Transverse colon (tissue), 4 donors: ENCODE measurements around the gene SLF2. TPM values are rescaled to one million over a fixed set of nuclear protein-coding genes. Genes with fewer than 3 reads are reported as not detected.

Experiments
- DNase-seq: peaks from one replicate; pipeline ENCODE4 v3.0.0-alpha.2; 2019
- H3K27ac ChIP-seq, 4 donors: fragments of 200-600 bp; sonication (generic); 2 replicates each; pipeline ENCODE4 v1.5.1; 2016 to 2018; ENCODE audit warnings: inconsistent platforms in 4 of 4
- H3K27me3 ChIP-seq: fragments of 200-600 bp; sonication (generic); 2 replicates; pipeline ENCODE4 v1.5.1; 2017; ENCODE audit warnings: inconsistent platforms
- H3K36me3 ChIP-seq, 4 donors: fragments of 200-600 bp; sonication (generic); 2 replicates each; pipeline ENCODE4 v1.5.1; 2017 to 2019; ENCODE audit warnings: inconsistent platforms in 4 of 4
- H3K4me1 ChIP-seq, 4 donors: fragments of 200-600 bp; sonication (generic); 2 replicates each; pipeline ENCODE4 v1.5.1; 2017 to 2020; ENCODE audit warnings: inconsistent platforms in 4 of 4
- H3K4me3 ChIP-seq, 4 donors: fragments of 200-600 bp; sonication (generic); 1 replicate in 1 of 4; 2 replicates in 3 of 4; pipeline versions ENCODE4 v1.5.1 to v1.6.1; 2017 to 2019; ENCODE audit warnings: inconsistent platforms in 4 of 4
- H3K9me3 ChIP-seq, 2 donors: fragments of 200-600 bp; sonication (generic); 2 replicates each; pipeline ENCODE4 v1.5.1; 2017 to 2019; ENCODE audit warnings: inconsistent platforms in 2 of 2
- EP300 ChIP-seq: sonication (generic); formaldehyde crosslinking; IDR thresholded peaks from one replicate; pipeline ENCODE4 v1.6.1; 2017; ENCODE audit warnings: antibody characterized with exemption, low read depth
- POLR2A ChIP-seq: fragments of 450-650 bp; IDR thresholded peaks from one replicate; pipeline ENCODE4 v1.6.1; 2016; ENCODE audit warnings: antibody characterized with exemption, mild to moderate bottlenecking, moderate library complexity
- POLR2AphosphoS5 ChIP-seq, 3 donors: sonication (generic); formaldehyde crosslinking; IDR thresholded peaks; one replicate each; pipeline ENCODE4 v1.6.1; 2016; ENCODE audit warnings: antibody characterized with exemption in 3 of 3
- whole genome bisulfite sequencing, 2 donors: methylation state at CpG; one replicate each; pipeline ENCODE4 v1.1.5; 2018; ENCODE audit warnings: low coverage in 1 of 2; 5-methylcytosine and 5-hydroxymethylcytosine counted together
- in situ Hi-C, 4 donors: fragments of 200-750 bp; cut with MboI; loops; one replicate each; pipeline versions ENCODE4 v1.15.0 to v1.15.1; 2017; ENCODE audit warnings: low sequenced_read_pairs in 3 of 4, low pct_ligation_motif_present in 1 of 4, low pct_unique_long_range_greater_than_20kb in 1 of 4
- intact Hi-C: fragments of 100-400 bp; cut with DNase I; formaldehyde crosslinking; loops from one replicate; pipeline ENCODE4 v1.15.1; 2023; ENCODE audit warnings: low total_unique reads
- total RNA-seq, 4 donors: library from RNA; depleted of rRNA; stranded (reverse); fragments of >200 nt; gene quantifications; one replicate each; pipeline ENCODE4 v1.1.0, GENCODE V29; 2016
- TF ChIP-seq, protein P1 (sequence below), 5 experiments: fragments of 200-600 bp in 3 of 5; fragments of 450-650 bp in 2 of 5; sonication (generic) in 3 of 5; IDR thresholded peaks; 1 replicate in 2 of 5; 2 replicates in 3 of 5; pipeline ENCODE4 v1.5.1; 2016 to 2017; ENCODE audit warnings: antibody characterized with exemption in 5 of 5, inconsistent platforms in 3 of 5, mild to moderate bottlenecking in 2 of 5, moderate library complexity in 1 of 5

SLF2 gene
- total RNA-seq, 4 donors from 2014 or later, result 25.4 to 55.1 (median 33.1) TPM

DNA sequence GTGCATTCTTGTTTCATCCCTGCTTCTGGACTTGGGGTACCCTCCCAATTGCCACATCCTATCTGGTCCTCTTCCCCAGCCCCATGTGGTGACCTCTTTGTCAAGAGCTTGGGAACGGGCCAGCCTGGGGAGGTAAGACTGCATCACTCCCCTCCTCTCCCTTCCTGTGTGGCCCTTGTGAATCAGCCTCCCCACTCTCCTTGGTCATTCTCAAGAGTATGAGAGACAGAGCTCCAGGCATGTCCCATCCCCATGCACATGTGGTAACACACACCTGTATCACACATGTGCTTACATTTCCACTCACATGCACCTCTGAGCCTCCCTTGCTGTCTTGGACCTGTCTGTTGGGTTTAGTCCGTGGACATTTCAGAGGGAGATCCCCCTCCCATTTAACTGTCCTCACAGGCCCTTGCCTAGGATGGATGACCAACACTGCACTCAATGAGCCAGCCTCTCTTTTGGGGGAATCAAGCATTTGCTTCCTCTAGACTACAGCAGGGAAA, 72.0 kb downstream of the SLF2 start:
- no peak for DNase-seq

DNA sequence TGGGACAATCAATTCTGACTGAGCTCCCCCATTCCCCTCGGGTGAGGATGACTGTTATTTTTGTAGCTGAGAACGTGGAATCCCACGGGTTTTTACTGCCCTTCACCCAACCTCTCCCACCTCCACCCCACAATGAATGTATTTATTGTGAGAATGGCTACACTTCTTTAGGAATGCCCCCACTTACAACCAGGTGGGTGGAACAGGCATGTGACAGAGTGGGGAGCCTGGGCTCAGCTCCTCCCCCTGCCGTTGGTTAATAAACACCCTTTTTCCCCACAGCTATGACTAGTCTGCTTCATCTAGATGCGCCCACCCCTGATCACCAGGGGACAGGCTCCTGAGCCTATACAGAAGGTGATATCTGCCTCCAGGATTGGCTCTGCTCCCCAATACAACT, 72.6 kb downstream of the SLF2 start:
- Histone ChIP-seq H3K27me3 (no peaks in the 10 kb centered on the region), H3K4me1 (peaks cover 17 to 27% (median 22%) of the 10 kb centered on the region in 4 donors), H3K9me3 (no peaks in the 10 kb centered on the region), H3K36me3 (no peaks in the 10 kb centered on the region), H3K4me3 (no peak overlapping the region), H3K27ac (no peak overlapping the region)
- intact Hi-C loops (no loop called here), in situ Hi-C loops (no loop called here)
- TF ChIP-seq, protein P1, sequence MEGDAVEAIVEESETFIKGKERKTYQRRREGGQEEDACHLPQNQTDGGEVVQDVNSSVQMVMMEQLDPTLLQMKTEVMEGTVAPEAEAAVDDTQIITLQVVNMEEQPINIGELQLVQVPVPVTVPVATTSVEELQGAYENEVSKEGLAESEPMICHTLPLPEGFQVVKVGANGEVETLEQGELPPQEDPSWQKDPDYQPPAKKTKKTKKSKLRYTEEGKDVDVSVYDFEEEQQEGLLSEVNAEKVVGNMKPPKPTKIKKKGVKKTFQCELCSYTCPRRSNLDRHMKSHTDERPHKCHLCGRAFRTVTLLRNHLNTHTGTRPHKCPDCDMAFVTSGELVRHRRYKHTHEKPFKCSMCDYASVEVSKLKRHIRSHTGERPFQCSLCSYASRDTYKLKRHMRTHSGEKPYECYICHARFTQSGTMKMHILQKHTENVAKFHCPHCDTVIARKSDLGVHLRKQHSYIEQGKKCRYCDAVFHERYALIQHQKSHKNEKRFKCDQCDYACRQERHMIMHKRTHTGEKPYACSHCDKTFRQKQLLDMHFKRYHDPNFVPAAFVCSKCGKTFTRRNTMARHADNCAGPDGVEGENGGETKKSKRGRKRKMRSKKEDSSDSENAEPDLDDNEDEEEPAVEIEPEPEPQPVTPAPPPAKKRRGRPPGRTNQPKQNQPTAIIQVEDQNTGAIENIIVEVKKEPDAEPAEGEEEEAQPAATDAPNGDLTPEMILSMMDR (IDR thresholded peaks at IDR 0.05), result no peak
- TF ChIP-seq POLR2AphosphoS5 (IDR thresholded peaks at IDR 0.05) (no peak), EP300 (no peak)
- WGBS, 2 donors, result 57 to 70% methylated on average over 4 to 5 of the region's 5 CpGs
- DNase-seq, result no peak

More for the DNA sequence above, 72.0 kb downstream of the SLF2 start:
- Histone ChIP-seq H3K4me1 (peaks cover 17 to 27% (median 22%) of the 10 kb centered on the region in 4 donors), H3K27ac (no peak overlapping the region), H3K4me3 (no peak overlapping the region), H3K9me3 (no peaks in the 10 kb centered on the region), H3K27me3 (no peaks in the 10 kb centered on the region), H3K36me3 (peaks cover 0 to 5% (median 0%) of the 10 kb centered on the region in 4 donors)
- TF ChIP-seq POLR2AphosphoS5 (IDR thresholded peaks at IDR 0.05) (no peak), POLR2A (no peak), EP300 (no peak)
- TF ChIP-seq, protein P1 (IDR thresholded peaks at IDR 0.05), result no peak
- 85% methylated on average over 2 of the region's 2 CpGs; no CpG with 5 or more reads in 1 of the 2 donors for WGBS, 2 donors
- in situ Hi-C loops, result no loop called here
- intact Hi-C loops, result no loop called here

DNA sequence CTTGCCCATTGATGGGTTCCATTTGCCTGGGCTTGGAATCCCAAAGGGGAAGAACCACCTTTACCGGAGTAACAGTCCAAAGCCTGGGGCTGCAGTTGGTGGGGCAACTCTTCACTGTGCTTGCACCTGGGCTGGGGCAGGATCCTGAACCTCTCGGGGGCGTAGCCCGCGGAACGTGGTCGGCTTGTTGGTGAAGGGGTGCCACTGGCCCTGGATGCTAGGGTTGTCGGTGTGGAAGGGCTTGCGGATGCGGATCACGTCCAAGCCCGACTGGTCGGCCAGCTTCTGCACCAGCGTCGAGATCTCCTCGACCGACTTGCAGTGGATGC, 73.8 kb downstream of the SLF2 start:
- intact Hi-C loops, result no loop called here
- DNase-seq, result no peak
- 24% methylated on average over 2 of the region's 17 CpGs; no CpG with 5 or more reads in 1 of the 2 donors for whole genome bisulfite sequencing, 2 donors
- Histone ChIP-seq H3K27me3 (no peaks in the 10 kb centered on the region), H3K9me3 (no peaks in the 10 kb centered on the region), H3K4me3 (peak overlapping the region; percentile 63 to 92 (median 78)), H3K36me3 (peaks cover 0 to 4% (median 1%) of the 10 kb centered on the region in 4 donors), H3K4me1 (peaks cover 17 to 27% (median 22%) of the 10 kb centered on the region in 4 donors), H3K27ac (peak overlapping the region; percentile 77 to 90 (median 86))
- in situ Hi-C loops, result no loop called here
- TF ChIP-seq POLR2AphosphoS5 (IDR thresholded peaks at IDR 0.05) (peak in 1 of 3 donors; percentile 4), POLR2A (no peak), EP300 (no peak)
- TF ChIP-seq, protein P1 (IDR thresholded peaks at IDR 0.05), result no peak

DNA sequence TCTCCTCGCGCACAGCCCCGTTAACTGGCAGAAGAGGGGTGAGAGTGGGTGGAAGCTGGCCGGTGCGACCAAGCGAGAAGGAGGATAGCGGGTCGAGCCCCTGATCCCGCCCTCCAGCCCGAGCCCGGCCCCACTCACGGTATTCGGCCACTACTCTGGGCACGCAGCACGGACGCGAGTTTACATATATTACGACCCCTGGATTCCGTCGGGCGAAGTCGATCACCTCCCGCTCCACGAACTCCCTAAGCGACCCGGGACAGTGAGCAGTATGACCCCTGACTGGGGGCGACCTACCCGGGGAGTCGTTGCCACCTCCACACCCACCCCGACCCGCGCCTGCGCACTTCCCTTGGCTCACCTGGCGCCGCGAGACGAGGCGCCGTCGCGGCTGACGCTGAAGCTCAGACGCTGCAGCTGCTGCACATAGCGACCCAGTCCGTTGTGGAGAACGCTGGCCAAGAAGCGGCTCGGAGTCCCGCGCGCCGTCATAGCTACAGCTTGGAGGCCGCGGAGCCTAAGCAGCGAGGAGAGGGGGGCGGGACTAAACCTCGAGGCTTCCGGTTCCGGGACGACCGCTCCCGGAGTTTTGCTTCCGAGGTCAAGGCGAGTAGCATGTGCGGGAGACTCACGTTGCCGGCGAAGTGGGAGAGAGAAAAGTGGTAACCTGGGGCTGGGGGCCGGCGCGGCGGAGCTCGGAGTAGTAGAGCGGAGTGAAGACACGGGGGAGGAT, 74.4 kb downstream of the SLF2 start, which contains the start of the genes MRPL43 and TWNK:
TSS of gene MRPL43 (minus strand) at position 546 of the 733 bp plus-strand sequence. CDS start at position 492, 54 bp downstream.
TSS of gene TWNK (plus strand) at position 592 of the 733 bp plus-strand sequence. CDS start 668 bp downstream, outside the sequence.
- no peaks in the 10 kb centered on the region for H3K9me3 ChIP-seq
- TF ChIP-seq, protein P1 (IDR thresholded peaks at IDR 0.05), result no peak
- TF ChIP-seq POLR2AphosphoS5 (IDR thresholded peaks at IDR 0.05) (peak; percentile 25 to 83 (median 69)), EP300 (no peak), POLR2A (peak; percentile 63)
- H3K36me3 ChIP-seq, result peaks cover 0 to 4% (median 1%) of the 10 kb centered on the region in 4 donors
- peak; percentile 88 for DNase-seq
- in situ Hi-C loops (no loop called here), intact Hi-C loops (no loop called here)
- WGBS, 2 donors, result 0 to 1% methylated on average over 1 to 65 of the region's 75 CpGs
- no peaks in the 10 kb centered on the region for H3K27me3 ChIP-seq
- H3K27ac ChIP-seq, result peak within 1 kb of the TSS; percentile 77 to 90 (median 86)
- peak within 1 kb of the TSS; percentile 63 to 92 (median 78) for H3K4me3 ChIP-seq
- H3K4me1 ChIP-seq, result peaks cover 17 to 27% (median 22%) of the 10 kb centered on the region in 4 donors
